ENCODE measurements around the gene DUSP3. TPM values are rescaled to one million over a fixed set of nuclear protein-coding genes. Genes with fewer than 3 reads are reported as not detected.
A peak's percentile ranks its signal among the peaks of the same experiment; 100 is the strongest.

DUSP3 gene
- total RNA-seq, 2 experiments from 2014 or later = 7.1 to 8.3 TPM

DNA sequence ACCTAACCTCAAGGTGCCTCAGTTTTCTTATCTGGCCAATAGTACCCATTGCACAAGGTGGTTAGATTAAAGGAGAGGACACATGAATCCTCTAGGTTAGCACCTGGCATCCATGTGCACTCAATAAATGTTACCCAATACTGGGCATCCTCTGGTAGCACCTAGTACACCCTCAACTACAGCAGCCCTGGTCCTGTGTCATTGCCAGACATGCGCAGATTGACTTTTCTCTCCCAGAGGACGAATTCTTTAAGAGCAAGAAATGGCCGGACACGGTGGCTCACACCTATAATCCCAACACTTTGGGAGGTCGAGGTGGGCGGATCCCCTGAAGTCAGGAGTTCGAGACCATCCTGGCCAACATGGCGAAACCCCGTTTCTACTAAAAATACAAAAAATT lies 7.3 kb downstream of the DUSP3 start:
- peaks cover 4% of the 10 kb centered on the region for H3K4me1 Mint-ChIP-seq
- H3K27me3 Mint-ChIP-seq = no peaks in the 10 kb centered on the region
- H3K9me3 Mint-ChIP-seq = no peaks in the 10 kb centered on the region
- no peak for DNase-seq
- ChIA-PET CTCF (interaction anchor here (0.6 kb wide), 1 partner anchor 338 kb away, joined by 3 read pairs; no protein-coding TSS in a partner anchor), POLR2A (no interaction called here)
- H3K36me3 Mint-ChIP-seq (ENCODE audit: low read depth) = peaks cover 3% of the 10 kb centered on the region
- H3K27ac Mint-ChIP-seq = no peak overlapping the region
- no peak overlapping the region for H3K4me3 Mint-ChIP-seq

DNA sequence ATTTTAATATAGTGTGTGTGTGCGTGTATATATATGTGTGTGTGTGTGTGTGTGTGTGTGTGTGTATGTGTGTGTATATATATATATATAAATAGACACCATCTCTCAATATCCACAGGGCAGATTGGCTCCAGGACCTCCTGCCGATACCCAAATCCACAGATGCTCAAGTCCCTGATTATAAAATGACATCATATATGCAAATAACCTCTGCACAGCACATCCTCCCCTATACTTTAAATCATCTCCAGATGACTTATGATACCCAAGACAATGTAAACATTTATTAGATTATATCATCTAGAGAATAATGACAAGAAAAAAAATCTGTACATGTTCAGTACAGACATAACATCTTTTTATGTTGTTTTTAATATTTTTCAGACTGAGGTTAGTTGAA lies 7.8 kb downstream of the DUSP3 start:
- DNase-seq = no peak
- Mint-ChIP-seq H3K27ac (no peak overlapping the region), H3K36me3 (ENCODE audit: low read depth) (peaks cover 3% of the 10 kb centered on the region), H3K9me3 (no peaks in the 10 kb centered on the region), H3K27me3 (no peaks in the 10 kb centered on the region), H3K4me3 (no peak overlapping the region), H3K4me1 (peaks cover 4% of the 10 kb centered on the region)
- CTCF ChIA-PET = interaction anchor here (2.3 kb wide), 1 partner anchor 75 kb away, joined by 6 read pairs; no protein-coding TSS in a partner anchor
- POLR2A ChIA-PET = no interaction called here

DNA sequence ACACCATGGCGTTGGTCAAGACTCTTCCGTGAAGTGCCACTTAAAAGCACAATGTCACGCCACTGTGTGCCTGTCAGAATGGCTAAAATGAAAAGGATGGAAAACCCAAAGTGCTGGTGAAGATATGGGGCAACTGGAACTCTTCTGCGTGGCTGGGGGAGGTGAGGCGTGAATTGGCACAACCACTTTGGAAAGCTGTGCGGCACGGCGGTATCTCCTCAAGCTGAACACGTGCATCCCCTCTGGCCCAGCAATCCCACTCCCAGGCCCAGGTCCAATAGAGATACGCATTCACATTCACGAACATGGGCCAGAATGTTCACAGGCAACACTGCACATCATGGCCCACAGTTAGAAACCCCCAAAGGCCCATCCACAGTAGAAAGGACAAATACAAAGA lies 8.9 kb downstream of the DUSP3 start:
- CTCF ChIA-PET = interaction anchor here (1.0 to 2.3 kb wide), 2 partner anchors 12 to 76 kb away, joined by 3 to 6 read pairs; no protein-coding TSS in a partner anchor
- H3K27ac Mint-ChIP-seq = no peak overlapping the region
- H3K4me1 Mint-ChIP-seq = peaks cover 4% of the 10 kb centered on the region
- peaks cover 3% of the 10 kb centered on the region for H3K36me3 Mint-ChIP-seq (ENCODE audit: low read depth)
- no peak overlapping the region for H3K4me3 Mint-ChIP-seq
- DNase-seq = no peak
- peaks cover 3% of the 10 kb centered on the region for H3K27me3 Mint-ChIP-seq
- H3K9me3 Mint-ChIP-seq = no peaks in the 10 kb centered on the region
- POLR2A ChIA-PET = no interaction called here

DNA sequence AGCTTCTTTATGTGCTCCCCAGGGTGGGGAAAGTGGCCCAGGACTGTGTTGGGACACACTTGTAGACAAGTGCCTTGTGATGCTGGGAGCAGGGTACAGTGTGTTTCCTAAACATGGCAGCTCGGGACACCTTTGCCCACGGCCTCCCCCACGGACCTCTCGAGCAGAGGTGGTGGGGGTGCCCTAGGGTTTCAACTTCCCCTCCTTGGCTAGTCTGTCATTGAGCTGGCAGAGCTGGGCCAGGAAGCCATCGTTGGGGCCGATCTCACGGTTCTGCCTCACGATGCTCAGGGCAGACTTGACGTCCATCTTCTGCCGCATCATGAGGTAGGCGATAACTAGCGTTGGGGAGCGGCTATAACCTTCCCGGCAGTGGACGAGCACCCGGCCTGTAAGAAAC lies 9.4 kb downstream of the DUSP3 start:
- H3K36me3 Mint-ChIP-seq (ENCODE audit: low read depth) = peaks cover 3% of the 10 kb centered on the region
- POLR2A ChIA-PET = no interaction called here
- peaks cover 3% of the 10 kb centered on the region for H3K27me3 Mint-ChIP-seq
- H3K4me1 Mint-ChIP-seq = peaks cover 4% of the 10 kb centered on the region
- no peak for DNase-seq
- H3K4me3 Mint-ChIP-seq = no peak overlapping the region
- CTCF ChIA-PET = interaction anchor here (1.0 to 2.3 kb wide), 2 partner anchors 11 to 77 kb away, joined by 3 to 6 read pairs; no protein-coding TSS in a partner anchor
- no peaks in the 10 kb centered on the region for H3K9me3 Mint-ChIP-seq
- no peak overlapping the region for H3K27ac Mint-ChIP-seq

DNA sequence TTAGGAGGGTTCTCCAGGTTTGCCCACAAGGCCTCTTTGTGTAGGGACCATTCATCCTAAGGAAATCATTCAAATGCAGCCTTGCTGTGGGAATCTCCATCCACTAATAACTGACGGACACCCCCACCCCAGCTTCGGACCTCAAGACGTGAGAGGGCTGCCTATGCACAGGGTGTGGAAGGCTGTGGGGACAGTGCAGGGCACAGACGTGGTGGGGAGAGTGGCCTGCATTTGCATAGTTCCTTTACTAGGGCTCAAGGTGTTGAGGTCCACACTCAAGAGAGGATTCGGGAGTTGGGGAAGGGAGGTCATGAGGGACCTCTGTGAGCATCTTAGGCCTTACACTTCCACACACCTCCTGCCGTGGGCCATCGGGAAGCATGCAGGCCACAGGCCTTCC lies 9.8 kb downstream of the DUSP3 start:
- POLR2A ChIA-PET = no interaction called here
- Mint-ChIP-seq H3K9me3 (no peaks in the 10 kb centered on the region), H3K27me3 (peaks cover 3% of the 10 kb centered on the region), H3K27ac (no peak overlapping the region), H3K4me1 (peaks cover 4% of the 10 kb centered on the region), H3K36me3 (ENCODE audit: low read depth) (peaks cover 3% of the 10 kb centered on the region), H3K4me3 (no peak overlapping the region)
- no peak for DNase-seq
- CTCF ChIA-PET = interaction anchor here (1.0 to 2.3 kb wide), 2 partner anchors 11 to 77 kb away, joined by 3 to 6 read pairs; no protein-coding TSS in a partner anchor

DNA sequence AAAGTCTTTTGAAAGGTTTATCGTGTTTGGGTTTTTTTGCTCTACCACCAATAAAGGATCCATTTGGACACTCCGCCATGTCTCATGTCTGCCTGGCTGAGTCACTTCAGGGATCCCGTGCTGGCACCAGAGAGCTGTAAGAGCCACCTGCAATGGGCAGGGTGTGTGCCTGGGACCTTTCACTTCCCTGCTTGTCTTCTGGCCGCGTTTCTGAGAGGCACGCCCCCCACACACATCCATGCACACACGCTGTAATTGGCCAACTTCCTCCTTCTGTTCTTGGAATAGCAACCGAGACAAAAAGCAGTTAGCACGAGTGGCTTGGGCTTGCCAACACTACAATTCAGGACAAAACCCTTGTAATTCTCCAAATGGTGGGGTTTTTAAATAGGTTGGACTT lies 10.4 kb downstream of the DUSP3 start:
- no peaks in the 10 kb centered on the region for H3K36me3 Mint-ChIP-seq (ENCODE audit: low read depth)
- peaks cover 7% of the 10 kb centered on the region for H3K27me3 Mint-ChIP-seq
- no peak overlapping the region for H3K4me3 Mint-ChIP-seq
- H3K4me1 Mint-ChIP-seq = peaks cover 2% of the 10 kb centered on the region
- no peaks in the 10 kb centered on the region for H3K9me3 Mint-ChIP-seq
- H3K27ac Mint-ChIP-seq = no peak overlapping the region
- no peak for DNase-seq
- ChIA-PET POLR2A (no interaction called here), CTCF (interaction anchor here (0.6 to 1.6 kb wide), 2 partner anchors 70 to 554 kb away, joined by 3 to 4 read pairs; no protein-coding TSS in a partner anchor)

DNA sequence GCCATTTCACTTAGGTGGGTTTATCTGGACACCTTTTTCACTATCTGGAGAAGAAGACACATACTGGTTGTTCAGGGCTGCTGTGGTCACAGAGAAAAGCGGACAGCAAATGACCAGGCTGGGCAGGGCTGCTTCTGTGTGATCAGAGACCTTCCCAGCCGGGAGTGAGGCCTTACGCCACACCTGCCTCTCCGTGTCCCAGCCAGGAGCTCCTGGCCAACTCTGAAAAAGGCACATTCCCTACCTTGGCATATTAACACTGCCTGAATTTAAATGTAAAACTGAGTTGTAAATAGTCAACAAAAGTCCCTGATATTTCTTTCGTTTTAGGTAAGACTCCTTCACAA lies 11.1 kb downstream of the DUSP3 start:
- peaks cover 7% of the 10 kb centered on the region for H3K27me3 Mint-ChIP-seq

DNA sequence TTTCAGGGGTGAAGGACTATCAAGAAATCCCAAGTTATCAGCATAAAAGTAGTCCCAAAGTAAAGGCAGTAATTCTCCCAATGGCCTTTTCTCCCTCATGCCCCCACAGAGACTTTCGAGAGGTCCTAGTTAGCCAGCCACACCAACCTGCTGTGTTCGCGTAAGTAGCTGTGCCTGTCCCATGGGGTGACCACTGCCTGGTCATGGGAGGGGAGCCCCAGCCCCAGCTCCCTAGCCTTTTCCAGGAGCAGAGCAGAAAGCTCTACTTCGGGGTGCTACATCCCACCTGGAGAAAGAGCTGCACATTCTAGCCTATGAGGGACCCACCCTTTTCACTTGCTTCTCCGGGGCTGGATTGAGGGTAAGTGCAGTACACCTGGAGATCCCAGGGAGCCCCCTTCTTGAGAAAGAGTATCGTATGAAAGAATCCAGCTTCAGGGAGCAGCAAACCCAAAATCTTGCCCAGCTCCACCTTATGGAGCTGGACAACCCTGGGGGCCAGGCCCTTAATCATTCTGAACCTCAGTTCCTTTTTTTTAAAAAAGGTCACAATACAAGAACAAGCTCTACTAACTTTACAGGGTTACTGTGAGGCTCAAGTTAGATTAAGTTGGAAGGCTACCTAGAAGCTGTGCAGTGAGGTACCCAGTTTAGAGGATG lies 11.6 kb downstream of the DUSP3 start:
- Mint-ChIP-seq H3K9me3 (no peaks in the 10 kb centered on the region), H3K4me3 (no peak overlapping the region), H3K27me3 (peaks cover 7% of the 10 kb centered on the region), H3K4me1 (no peaks in the 10 kb centered on the region), H3K36me3 (ENCODE audit: low read depth) (no peaks in the 10 kb centered on the region), H3K27ac (no peak overlapping the region)
- ChIA-PET CTCF (interaction anchor here (0.9 to 2.9 kb wide), 9 partner anchors 8 to 190 kb away, joined by 3 to 12 read pairs (median 4); no protein-coding TSS in a partner anchor), POLR2A (no interaction called here)
- DNase-seq = no peak

More for the DNA sequence above, 11.1 kb downstream of the DUSP3 start:
- Mint-ChIP-seq H3K27ac (no peak overlapping the region), H3K9me3 (no peaks in the 10 kb centered on the region), H3K4me1 (no peaks in the 10 kb centered on the region), H3K4me3 (no peak overlapping the region), H3K36me3 (ENCODE audit: low read depth) (no peaks in the 10 kb centered on the region)
- DNase-seq = no peak
- ChIA-PET CTCF (interaction anchor here (0.6 to 2.9 kb wide), 9 partner anchors 12 to 553 kb away, joined by 3 to 12 read pairs (median 4); no protein-coding TSS in a partner anchor), POLR2A (no interaction called here)

DNA sequence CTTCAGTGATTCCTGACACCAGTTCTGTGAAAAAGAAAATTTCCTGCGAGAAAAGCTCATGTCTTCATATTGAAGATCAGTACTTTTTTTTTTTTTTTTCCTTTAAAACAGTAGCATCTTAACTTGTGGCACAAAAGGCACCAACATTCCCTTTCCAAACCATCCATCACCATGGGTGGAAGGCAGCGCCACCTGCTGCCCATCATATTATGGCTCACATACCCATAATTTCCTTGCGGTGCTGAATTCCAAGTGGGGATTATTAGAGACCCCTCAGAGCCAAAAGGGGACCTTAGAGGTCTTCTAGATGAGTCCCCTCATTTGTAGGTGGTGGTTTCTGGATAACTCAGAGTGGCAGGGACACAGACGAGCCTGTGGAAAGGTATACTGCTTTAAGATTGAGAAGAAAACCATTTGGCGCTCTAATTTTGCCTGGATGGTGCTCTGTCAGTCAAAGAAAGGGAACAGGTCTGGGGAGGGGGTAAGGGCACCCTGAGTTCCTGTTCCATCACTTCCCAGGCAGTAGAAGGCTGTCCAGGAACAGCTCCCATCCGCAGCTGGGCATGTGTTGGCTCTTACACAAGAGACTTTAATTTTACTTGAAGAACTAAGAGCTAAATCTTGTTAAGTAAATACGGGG lies 12.2 kb downstream of the DUSP3 start:
- CTCF ChIA-PET = interaction anchor here (0.7 to 2.9 kb wide), 13 partner anchors 8 to 190 kb away, joined by 3 to 12 read pairs (median 4); no protein-coding TSS in a partner anchor
- POLR2A ChIA-PET = no interaction called here
- H3K9me3 Mint-ChIP-seq = no peaks in the 10 kb centered on the region
- DNase-seq = peak; percentile 57
- no peak overlapping the region for H3K27ac Mint-ChIP-seq
- H3K36me3 Mint-ChIP-seq (ENCODE audit: low read depth) = no peaks in the 10 kb centered on the region
- H3K27me3 Mint-ChIP-seq = peaks cover 7% of the 10 kb centered on the region
- no peak overlapping the region for H3K4me3 Mint-ChIP-seq
- no peaks in the 10 kb centered on the region for H3K4me1 Mint-ChIP-seq

DNA sequence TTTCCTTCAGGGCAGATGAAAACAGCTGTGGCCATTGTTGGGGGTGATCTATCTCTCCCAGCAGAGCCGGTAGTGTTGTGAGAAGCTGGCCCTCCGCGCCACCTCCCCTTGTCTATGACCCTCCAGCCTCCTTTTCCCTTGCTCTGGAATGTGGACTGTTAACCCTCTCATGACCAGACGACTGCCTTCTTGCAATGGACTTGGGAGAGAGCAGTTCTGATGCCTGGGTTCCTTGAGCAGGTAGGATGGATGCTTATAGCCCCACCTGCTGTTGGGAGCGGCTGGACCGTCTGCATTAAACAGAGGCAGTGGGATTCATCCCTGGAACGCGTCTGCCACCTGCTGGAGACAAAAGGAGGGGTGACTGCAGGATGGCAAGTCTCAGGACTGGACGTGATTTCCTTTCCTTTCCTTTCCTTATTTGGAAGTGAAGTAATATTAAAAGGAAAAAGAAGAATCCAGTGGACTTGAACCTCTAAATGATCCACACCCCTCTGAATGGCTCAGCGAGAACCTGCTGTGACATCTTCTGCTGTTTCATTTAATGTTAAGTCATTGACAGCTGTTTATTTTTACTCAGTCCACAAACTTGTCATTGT lies 18.4 kb downstream of the DUSP3 start:
- CTCF ChIA-PET = interaction anchor here (0.6 to 8.9 kb wide), 13 partner anchors 11 to 1014 kb away, joined by 3 to 135 read pairs (median 4); no protein-coding TSS in a partner anchor
- POLR2A ChIA-PET = interaction anchor here (0.5 kb wide), 1 partner anchor 67 kb away, joined by 4 read pairs; no protein-coding TSS in a partner anchor
- Mint-ChIP-seq H3K4me1 (peaks cover 3% of the 10 kb centered on the region), H3K27ac (no peak overlapping the region), H3K36me3 (ENCODE audit: low read depth) (no peaks in the 10 kb centered on the region), H3K4me3 (no peak overlapping the region), H3K27me3 (peaks cover 23% of the 10 kb centered on the region), H3K9me3 (no peaks in the 10 kb centered on the region)
- peak; percentile 94 for DNase-seq

DNA sequence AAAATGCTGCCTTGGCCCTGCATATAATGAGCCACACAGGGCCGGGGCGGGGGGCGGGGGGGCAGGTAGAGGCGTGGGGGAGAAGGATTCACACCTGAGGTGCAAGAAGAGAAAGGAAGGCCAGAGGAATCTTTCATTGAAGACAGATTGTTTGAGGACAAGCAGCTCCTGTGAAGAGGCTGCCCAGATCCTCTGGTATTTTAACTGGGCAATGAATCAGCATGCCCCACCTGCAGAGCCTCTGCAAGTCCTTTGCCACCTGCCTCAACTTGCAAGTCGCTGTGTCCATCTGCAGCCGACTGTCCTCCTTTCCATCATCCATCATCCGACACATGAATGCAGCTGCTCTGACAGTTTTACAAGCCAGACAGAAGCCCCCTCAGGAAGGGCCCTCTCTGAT lies 18.9 kb downstream of the DUSP3 start:
- POLR2A ChIA-PET = no interaction called here
- Mint-ChIP-seq H3K36me3 (ENCODE audit: low read depth) (no peaks in the 10 kb centered on the region), H3K27me3 (peaks cover 20% of the 10 kb centered on the region), H3K4me1 (peaks cover 3% of the 10 kb centered on the region), H3K4me3 (no peak overlapping the region), H3K27ac (no peak overlapping the region), H3K9me3 (no peaks in the 10 kb centered on the region)
- DNase-seq = no peak
- CTCF ChIA-PET = interaction anchor here (0.6 to 8.9 kb wide), 8 partner anchors 10 to 184 kb away, joined by 3 to 135 read pairs (median 4); no protein-coding TSS in a partner anchor

DNA sequence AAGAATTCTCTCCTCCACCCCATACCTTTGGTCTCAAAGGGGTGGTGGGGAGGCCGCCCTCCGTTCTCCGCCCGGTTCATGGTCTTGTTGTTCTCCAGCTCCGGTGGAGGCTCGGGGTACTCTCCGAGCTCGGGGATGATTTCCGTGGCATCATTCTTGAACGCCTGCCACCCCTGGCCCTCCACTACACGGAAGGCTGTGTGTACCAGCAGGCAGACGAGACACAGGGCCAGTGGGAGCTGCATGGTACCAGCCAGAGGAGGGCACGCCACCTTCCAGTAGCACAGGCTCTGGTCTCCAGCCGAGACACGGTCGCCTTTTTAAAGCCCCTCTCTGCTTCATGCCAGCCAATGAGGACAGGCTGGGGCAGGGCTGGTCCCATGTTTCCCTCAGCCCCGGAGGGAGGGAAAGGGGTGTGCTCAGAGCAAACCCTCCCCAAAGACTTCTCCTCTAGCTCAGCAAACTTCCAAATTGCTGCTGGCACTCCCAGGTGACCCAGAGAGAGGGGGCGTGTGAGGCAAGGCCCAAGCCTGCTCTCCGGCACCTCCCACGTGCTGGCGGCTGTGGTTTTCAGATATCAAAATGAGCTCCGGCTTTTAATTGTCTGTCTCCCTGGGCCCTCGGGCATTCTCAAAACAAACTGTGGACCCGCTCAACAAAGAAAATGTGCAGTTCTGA lies 20.1 kb downstream of the DUSP3 start, which contains the start of gene SOST:
SOST (minus strand) TSS at position 295 of the 678 bp plus-strand sequence; CDS start at position 245, 50 bp downstream.
- Mint-ChIP-seq H3K4me1 (peaks cover 3% of the 10 kb centered on the region), H3K36me3 (ENCODE audit: low read depth) (no peaks in the 10 kb centered on the region), H3K27me3 (peaks cover 28% of the 10 kb centered on the region), H3K27ac (no peak within 1 kb of the TSS), H3K9me3 (no peaks in the 10 kb centered on the region), H3K4me3 (no peak within 1 kb of the TSS)
- CTCF ChIA-PET = interaction anchor here (1.0 to 8.9 kb wide), 4 partner anchors 11 to 182 kb away, joined by 3 to 135 read pairs (median 8); no protein-coding TSS in a partner anchor
- DNase-seq = no peak
- POLR2A ChIA-PET = interaction anchor here (0.5 kb wide), 1 partner anchor 76 kb away, joined by 3 read pairs; no protein-coding TSS in a partner anchor
